ENCODE results near the gene ACSBG1.

The ACSBG1 gene

DNA sequence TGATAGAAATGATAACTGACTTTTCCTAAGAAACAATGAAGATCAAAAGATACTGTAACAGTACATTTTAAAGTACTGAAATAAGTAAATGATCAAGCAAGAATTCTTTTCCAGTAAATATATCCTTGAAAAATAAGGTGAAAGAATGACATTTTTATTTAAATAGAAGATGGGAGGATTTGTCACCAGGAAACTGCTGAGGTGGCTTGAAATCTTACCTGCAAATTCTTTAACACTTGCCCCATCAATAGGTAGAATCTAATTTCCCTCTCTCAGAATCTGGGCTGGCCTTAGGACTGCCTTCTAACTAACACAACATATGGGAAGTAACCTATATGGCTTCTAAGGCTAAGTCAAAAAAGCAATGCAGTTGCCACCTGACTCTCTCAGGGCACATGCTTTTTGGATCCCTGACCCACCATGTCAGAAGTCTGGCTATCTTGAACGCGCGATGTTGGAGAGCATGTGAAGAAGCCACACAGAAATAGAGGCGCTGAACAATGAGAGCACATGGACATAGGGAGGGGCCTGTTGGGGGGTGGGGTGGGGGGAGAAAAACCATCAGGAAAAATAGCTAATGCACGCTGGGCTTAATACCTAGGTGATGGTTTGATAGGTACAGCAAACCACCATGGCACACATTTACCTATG is 11.5 kb downstream of the ACSBG1 start:
- TF ChIP-seq, protein P1, sequence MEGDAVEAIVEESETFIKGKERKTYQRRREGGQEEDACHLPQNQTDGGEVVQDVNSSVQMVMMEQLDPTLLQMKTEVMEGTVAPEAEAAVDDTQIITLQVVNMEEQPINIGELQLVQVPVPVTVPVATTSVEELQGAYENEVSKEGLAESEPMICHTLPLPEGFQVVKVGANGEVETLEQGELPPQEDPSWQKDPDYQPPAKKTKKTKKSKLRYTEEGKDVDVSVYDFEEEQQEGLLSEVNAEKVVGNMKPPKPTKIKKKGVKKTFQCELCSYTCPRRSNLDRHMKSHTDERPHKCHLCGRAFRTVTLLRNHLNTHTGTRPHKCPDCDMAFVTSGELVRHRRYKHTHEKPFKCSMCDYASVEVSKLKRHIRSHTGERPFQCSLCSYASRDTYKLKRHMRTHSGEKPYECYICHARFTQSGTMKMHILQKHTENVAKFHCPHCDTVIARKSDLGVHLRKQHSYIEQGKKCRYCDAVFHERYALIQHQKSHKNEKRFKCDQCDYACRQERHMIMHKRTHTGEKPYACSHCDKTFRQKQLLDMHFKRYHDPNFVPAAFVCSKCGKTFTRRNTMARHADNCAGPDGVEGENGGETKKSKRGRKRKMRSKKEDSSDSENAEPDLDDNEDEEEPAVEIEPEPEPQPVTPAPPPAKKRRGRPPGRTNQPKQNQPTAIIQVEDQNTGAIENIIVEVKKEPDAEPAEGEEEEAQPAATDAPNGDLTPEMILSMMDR (conservative IDR thresholded peaks at IDR 0.05; ENCODE audit: low read depth, low read length), result no peak
- no peak overlapping the region for H3K4me3 ChIP-seq (ENCODE audit: low read length)
- no peak for DNase-seq (ENCODE audit: low read depth)

DNA sequence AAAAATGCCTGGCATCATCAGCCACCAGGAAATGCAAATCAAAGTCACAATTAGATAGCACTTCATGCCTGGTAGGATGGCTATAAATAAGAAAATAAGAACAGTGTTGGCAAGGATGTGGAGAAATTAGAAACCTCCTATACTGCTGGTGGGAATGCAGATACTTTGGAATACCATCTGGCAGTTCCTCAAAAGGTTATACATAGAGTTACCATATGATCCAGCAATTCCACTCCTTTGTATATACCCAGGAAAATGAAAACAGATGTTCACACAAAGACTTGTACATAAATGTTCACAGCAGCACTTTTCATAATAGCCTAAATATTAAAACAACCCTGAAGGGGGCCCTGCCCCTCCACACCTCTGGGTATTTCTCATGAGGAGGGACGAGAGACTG is 13.7 kb downstream of the ACSBG1 start:
- DNase-seq (ENCODE audit: low read depth), result no peak
- no peak overlapping the region for H3K4me3 ChIP-seq (ENCODE audit: low read length)
- TF ChIP-seq, protein P1 (conservative IDR thresholded peaks at IDR 0.05; ENCODE audit: low read depth, low read length), result no peak

DNA sequence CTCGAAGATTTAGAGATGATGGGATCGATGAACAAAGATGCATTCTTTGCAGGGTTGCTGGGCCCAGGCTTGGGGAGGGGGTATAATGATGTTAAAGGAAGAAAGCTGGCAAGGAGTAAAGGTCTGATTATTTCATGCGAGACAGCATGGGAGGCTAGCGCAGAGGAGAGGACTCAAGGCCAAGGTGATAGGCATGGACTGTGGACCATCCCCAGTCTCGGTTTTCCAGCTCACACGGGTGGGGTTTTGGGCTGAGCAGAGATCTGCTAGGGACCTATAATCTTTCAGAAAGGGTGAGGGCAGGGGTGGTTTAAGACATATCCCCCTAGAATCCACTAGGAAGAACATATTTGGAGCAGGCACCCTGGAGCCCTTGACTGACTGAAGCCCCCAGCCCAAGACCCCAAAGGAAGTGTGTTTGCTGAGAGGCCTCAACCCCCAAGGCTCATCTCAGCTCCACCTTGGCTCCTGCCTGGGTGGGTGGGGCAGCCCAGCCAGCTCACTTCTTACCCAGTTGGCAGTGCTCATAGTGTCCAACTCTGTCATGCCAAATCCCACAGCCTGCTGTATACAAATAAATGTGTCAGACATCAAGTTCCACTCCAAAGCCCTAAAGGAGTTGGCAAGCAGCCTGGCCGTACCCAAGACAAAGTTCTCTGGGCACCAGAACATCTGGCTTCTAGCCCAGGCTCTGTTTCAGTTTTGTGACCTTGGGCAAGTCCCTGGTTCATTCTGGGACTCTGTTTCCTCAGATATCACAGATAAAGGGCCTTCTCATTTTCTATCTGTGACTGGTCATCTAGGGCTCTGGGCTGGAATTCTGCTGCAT is 17.9 kb downstream of the ACSBG1 start:
- TF ChIP-seq, protein P1 (conservative IDR thresholded peaks at IDR 0.05; ENCODE audit: low read depth, low read length), result no peak
- DNase-seq (ENCODE audit: low read depth), result no peak
- no peak overlapping the region for H3K4me3 ChIP-seq (ENCODE audit: low read length)

DNA sequence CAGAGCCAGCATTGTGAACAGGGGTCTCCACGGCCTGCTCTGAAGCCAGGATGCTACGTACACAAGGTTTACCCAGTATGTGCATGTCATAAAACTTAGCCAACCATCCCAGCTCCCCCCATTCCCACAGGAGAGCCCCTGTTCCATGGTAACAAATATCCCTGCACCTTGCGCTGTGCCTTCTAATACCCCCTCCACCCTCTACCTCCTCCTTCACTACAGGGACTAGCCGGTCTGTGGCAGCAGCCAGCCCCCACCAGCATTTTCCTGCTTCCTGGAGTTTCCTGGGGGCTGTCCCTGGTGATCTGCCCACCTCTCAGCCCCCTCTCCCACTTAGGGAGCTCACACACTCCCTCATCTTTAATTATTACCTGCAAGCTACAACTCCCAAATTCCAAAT is 20.4 kb downstream of the ACSBG1 start:
- no peak for DNase-seq (ENCODE audit: low read depth)
- H3K4me3 ChIP-seq (ENCODE audit: low read length), result no peak overlapping the region
- TF ChIP-seq, protein P1 (conservative IDR thresholded peaks at IDR 0.05; ENCODE audit: low read depth, low read length), result no peak

DNA sequence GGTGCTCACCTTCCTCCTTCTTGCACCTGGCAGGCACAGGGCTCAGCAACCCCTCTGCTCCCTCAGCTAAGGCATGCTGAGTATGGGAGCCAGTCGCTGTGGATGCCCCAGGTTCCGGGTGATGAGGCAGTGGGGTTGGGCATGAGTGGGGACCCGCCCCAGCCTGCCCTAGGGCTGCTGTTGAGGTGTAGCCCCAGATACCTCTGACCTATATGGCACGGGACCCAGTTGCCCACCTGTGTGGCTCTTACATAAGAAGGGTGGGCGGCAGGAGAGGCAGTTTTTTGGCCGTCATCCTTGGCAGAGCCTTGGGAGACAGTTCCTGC is 21.0 kb downstream of the ACSBG1 start:
- no peak for DNase-seq (ENCODE audit: low read depth)
- no peak overlapping the region for H3K4me3 ChIP-seq (ENCODE audit: low read length)
- TF ChIP-seq, protein P1 (conservative IDR thresholded peaks at IDR 0.05; ENCODE audit: low read depth, low read length), result no peak

DNA sequence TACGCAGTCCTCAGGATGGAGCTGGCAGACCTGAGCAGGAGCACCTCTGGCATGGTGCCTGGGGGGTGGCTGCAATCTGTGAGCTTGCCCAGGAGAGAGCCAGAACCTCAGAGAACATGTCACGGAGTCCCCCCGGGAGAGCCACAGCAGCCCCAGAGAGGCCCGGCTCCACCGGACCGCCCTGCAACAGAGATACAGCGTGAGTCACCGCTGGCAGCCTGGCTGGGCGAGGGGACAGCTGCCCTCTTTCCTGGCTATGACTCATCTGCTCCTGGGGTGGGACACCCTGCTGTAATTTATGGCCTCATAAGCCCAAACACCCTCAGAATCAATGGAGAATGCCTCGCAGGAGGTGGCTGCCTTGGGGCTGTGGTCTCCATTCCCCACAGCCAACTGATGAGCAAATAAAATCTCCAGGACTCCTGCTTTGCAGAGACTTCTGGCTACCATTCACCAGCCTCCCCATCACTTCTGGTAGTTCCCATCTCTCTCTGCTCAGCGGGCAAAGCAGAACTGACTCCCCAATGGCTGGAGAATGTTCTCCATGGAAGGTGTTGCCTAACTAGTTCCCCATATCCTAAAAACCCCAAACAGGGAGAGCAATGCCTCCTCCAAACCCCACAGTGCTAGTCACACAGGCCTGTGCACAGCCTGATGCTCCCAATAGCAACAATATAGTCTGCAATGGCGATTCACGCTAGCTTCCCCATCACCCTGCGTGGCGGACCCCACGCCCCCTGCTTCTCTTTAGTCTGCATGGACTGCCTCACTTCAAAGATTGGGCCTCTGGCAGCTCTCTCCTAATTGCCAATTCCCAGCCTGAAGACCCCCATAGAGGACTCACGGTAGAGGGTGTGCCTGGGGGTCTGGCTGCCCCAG is 21.6 kb downstream of the ACSBG1 start:
- H3K4me3 ChIP-seq (ENCODE audit: low read length), result no peak overlapping the region
- TF ChIP-seq, protein P1 (conservative IDR thresholded peaks at IDR 0.05; ENCODE audit: low read depth, low read length), result no peak
- DNase-seq (ENCODE audit: low read depth), result peak; percentile 34

Data from retinal pigment epithelial cell (primary cell).